Measurements from ENCODE around the gene TTC22.

DNA sequence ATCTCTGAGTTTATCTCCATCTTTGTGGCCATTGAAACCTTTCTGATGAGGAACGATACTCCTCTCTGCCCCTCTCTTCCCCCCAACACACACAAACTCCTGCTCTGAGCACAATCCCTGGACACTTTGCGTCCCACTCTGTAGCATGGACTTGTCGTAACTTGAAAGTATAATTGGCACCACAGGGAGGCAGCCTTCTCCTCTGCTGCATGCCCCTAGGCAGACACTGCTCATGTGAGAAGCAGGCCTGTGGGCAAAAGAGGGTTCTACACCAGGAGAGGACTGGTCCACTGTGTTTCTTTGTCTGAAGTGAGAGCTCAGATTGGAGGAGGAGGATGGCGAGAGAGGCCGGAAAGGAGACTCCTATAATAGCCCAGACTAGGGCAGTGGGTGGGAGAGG, 33.0 kb downstream of the TTC22 start:
- TF ChIP-seq, protein P1, sequence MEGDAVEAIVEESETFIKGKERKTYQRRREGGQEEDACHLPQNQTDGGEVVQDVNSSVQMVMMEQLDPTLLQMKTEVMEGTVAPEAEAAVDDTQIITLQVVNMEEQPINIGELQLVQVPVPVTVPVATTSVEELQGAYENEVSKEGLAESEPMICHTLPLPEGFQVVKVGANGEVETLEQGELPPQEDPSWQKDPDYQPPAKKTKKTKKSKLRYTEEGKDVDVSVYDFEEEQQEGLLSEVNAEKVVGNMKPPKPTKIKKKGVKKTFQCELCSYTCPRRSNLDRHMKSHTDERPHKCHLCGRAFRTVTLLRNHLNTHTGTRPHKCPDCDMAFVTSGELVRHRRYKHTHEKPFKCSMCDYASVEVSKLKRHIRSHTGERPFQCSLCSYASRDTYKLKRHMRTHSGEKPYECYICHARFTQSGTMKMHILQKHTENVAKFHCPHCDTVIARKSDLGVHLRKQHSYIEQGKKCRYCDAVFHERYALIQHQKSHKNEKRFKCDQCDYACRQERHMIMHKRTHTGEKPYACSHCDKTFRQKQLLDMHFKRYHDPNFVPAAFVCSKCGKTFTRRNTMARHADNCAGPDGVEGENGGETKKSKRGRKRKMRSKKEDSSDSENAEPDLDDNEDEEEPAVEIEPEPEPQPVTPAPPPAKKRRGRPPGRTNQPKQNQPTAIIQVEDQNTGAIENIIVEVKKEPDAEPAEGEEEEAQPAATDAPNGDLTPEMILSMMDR (IDR thresholded peaks at IDR 0.05; ENCODE audit: poor library complexity): peak; percentile 11
- no peak for TF ChIP-seq EZH2 (IDR thresholded peaks at IDR 0.05; ENCODE audit: borderline replicate concordance)

All from hepatocyte (in vitro differentiated cells).